ENCODE results near the gene GMPPA.

GRCh38 chr2:219506802-219507526 is 8.3 kb downstream of the GMPPA start:
- no peak for TF ChIP-seq CTCF (IDR thresholded peaks at IDR 0.05)
- no peak for TF ChIP-seq POLR2A (IDR thresholded peaks at IDR 0.05)
- no peak for TF ChIP-seq POLR2AphosphoS5 (IDR thresholded peaks at IDR 0.05)
